ENCODE results near the gene GALNT18. TPM values are rescaled to one million over a fixed set of nuclear protein-coding genes. Genes with fewer than 3 reads are reported as not detected.

GALNT18 gene
- total RNA-seq, 1 donor from 2014 or later = not detected

DNA sequence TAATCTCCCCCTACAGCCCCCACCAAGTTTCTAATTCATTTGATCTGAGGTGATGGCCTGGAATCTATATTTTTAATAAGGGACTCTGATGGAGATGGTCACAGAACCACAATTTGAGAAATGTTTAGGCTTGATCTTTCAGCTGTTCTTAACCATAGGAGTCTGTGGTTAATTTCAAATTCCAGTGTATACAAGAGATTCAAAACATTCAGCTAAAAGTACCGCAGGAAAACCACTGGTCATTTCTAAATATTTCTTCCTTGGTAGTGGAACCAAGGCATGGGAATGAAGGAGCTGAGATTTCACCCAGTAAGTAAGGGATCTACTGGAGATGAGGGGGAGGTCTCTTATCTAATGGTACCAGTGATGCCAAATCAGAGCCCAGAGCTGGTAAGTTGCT, 18.3 kb upstream of the GALNT18 start:
- no peaks in the 10 kb centered on the region for H3K36me3 Mint-ChIP-seq (ENCODE audit: low read depth)
- H3K27me3 Mint-ChIP-seq = peaks cover 24% of the 10 kb centered on the region

DNA sequence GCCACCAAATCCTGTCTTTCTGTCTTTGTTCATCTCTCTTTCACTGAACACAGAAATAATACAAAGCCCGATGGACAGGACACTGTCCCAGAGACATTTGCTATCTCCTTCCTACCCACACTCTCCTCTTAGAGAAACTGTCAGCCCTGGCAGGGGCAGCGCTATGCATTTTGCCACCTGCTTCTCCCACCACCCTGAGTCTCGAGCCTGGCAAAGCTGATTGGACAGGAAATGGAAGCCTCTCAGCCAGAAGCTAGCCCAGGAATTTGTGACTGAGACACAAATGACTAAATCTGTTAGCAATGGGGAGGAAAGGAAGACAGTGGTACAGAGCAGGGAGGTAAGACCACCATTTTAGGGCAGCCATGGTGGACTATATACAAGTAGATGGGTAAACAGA, 14.9 kb upstream of the GALNT18 start:
- TF ChIP-seq, protein P1, sequence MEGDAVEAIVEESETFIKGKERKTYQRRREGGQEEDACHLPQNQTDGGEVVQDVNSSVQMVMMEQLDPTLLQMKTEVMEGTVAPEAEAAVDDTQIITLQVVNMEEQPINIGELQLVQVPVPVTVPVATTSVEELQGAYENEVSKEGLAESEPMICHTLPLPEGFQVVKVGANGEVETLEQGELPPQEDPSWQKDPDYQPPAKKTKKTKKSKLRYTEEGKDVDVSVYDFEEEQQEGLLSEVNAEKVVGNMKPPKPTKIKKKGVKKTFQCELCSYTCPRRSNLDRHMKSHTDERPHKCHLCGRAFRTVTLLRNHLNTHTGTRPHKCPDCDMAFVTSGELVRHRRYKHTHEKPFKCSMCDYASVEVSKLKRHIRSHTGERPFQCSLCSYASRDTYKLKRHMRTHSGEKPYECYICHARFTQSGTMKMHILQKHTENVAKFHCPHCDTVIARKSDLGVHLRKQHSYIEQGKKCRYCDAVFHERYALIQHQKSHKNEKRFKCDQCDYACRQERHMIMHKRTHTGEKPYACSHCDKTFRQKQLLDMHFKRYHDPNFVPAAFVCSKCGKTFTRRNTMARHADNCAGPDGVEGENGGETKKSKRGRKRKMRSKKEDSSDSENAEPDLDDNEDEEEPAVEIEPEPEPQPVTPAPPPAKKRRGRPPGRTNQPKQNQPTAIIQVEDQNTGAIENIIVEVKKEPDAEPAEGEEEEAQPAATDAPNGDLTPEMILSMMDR (IDR thresholded peaks at IDR 0.05) = no peak
- Mint-ChIP-seq H3K36me3 (ENCODE audit: low read depth) (no peaks in the 10 kb centered on the region), H3K9me3 (no peaks in the 10 kb centered on the region), H3K4me1 (no peaks in the 10 kb centered on the region), H3K4me3 (no peak overlapping the region), H3K27me3 (peaks cover 14% of the 10 kb centered on the region), H3K27ac (no peak overlapping the region)
- CTCF ChIA-PET = no interaction called here
- no peak for DNase-seq
- POLR2A ChIA-PET = no interaction called here
- ATAC-seq (ENCODE audit: low read depth) = no peak
- intact Hi-C loops (cut with micrococcal nuclease) = no loop called here

More for the DNA sequence above, 18.3 kb upstream of the GALNT18 start:
- intact Hi-C loops (cut with micrococcal nuclease) = no loop called here
- no peak for ATAC-seq (ENCODE audit: low read depth)
- H3K4me1 Mint-ChIP-seq = no peaks in the 10 kb centered on the region
- DNase-seq = no peak
- no peak overlapping the region for H3K27ac Mint-ChIP-seq
- CTCF ChIA-PET = no interaction called here
- no peaks in the 10 kb centered on the region for H3K9me3 Mint-ChIP-seq
- TF ChIP-seq, protein P1 (IDR thresholded peaks at IDR 0.05) = no peak
- POLR2A ChIA-PET = no interaction called here
- no peak overlapping the region for H3K4me3 Mint-ChIP-seq

DNA sequence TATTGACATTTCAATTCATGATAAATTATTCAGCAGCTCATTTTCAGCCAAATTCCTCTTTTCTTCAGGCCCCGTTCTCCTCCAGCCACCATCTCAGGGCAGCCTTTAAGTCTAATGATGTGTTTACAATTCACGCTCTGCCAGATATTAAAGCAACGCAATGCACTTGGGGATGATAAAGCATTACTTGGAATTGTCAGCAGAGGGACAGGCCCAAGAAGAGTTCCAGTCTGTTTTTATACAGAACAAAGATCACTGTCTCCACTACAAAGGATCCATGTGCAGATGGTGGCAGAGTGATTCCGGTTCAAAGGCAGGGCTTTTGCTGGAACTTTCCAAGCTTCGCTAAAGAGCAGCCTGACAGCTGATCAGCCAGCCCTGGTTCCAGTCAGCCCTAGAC, 13.6 kb upstream of the GALNT18 start:
- CTCF ChIA-PET = no interaction called here
- DNase-seq (no peak), ATAC-seq (ENCODE audit: low read depth) (no peak)
- Mint-ChIP-seq H3K36me3 (ENCODE audit: low read depth) (no peaks in the 10 kb centered on the region), H3K4me1 (no peaks in the 10 kb centered on the region), H3K27ac (no peak overlapping the region), H3K27me3 (peaks cover 10% of the 10 kb centered on the region), H3K9me3 (no peaks in the 10 kb centered on the region), H3K4me3 (no peak overlapping the region)
- intact Hi-C loops (cut with micrococcal nuclease) = no loop called here
- POLR2A ChIA-PET = no interaction called here
- TF ChIP-seq, protein P1 (IDR thresholded peaks at IDR 0.05) = no peak

DNA sequence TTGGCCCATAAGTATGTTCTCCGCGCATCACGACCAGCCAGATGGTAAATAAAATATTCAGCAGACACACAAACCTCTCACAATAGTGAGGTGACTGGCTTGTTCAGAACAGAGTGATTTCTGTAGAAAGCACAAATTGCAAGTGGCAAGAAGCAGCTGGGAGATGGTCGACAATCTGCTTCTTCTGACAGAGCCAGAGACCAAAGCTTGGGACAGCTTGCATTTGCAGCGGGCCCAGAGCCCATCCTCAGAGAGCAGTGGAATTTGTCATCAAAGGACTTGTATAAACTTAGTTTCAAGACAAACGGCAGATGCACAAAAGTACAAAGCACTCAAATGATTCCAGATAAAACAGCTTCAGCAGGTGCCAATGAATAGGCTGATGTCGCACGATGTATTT, 7.6 kb upstream of the GALNT18 start:
- Mint-ChIP-seq H3K4me1 (no peaks in the 10 kb centered on the region), H3K9me3 (no peaks in the 10 kb centered on the region), H3K27me3 (peaks cover 14% of the 10 kb centered on the region), H3K4me3 (no peak overlapping the region), H3K36me3 (ENCODE audit: low read depth) (no peaks in the 10 kb centered on the region), H3K27ac (no peak overlapping the region)
- DNase-seq (no peak), ATAC-seq (ENCODE audit: low read depth) (no peak)
- intact Hi-C loops (cut with micrococcal nuclease) = no loop called here
- ChIA-PET POLR2A (no interaction called here), CTCF (no interaction called here)
- TF ChIP-seq, protein P1 (IDR thresholded peaks at IDR 0.05) = no peak

DNA sequence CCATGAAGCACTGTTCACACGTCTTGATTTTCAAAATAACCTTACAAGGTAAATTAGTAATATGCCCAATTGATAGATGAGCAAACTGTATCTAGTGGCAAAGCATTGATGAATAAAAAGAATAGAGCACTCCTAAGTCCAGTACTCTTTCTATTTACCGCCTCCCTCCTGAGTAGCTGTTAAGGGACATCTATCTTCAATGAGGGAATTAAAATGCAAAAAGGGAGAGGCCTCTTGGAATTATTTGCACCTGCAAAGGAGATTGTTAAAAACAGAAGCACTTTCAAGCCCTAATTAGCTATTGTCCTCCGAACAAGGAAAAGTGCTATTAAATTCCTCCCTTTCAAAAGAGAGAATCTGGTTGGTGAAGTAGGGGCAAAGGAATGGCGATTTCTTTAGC, 6.8 kb upstream of the GALNT18 start:
- ChIA-PET CTCF (no interaction called here), POLR2A (no interaction called here)
- intact Hi-C loops (cut with micrococcal nuclease) = no loop called here
- Mint-ChIP-seq H3K36me3 (ENCODE audit: low read depth) (no peaks in the 10 kb centered on the region), H3K4me1 (no peaks in the 10 kb centered on the region), H3K9me3 (no peaks in the 10 kb centered on the region), H3K27ac (no peak overlapping the region), H3K4me3 (no peak overlapping the region), H3K27me3 (peaks cover 14% of the 10 kb centered on the region)
- TF ChIP-seq, protein P1 (IDR thresholded peaks at IDR 0.05) = no peak
- ATAC-seq (ENCODE audit: low read depth) = no peak
- DNase-seq = no peak

Data from activated B cell treated with CpG ODN at 0.5 μM for 24 hours (primary cell).